HG03196 (cell line): ENCODE results near the gene MTMR2.
"Not testable (repeated sequence)": the region's sequence is repeated elsewhere in the genome, so short reads cannot be mapped to it uniquely, and the experiment has no call there.

Experiments
- ATAC-seq: cut with Tn5 transposase; IDR thresholded peaks from one replicate; pipeline ENCODE4 v1.9.1; 2021; ENCODE audit not compliant: unreplicated experiment

MTMR2 gene

GRCh38 chr11:95827696-95828095 lies 96.2 kb downstream of the MTMR2 start:
- no peak for ATAC-seq

- ATAC-seq, result no peak
These were observed 102.3 kb downstream of the MTMR2 start for GRCh38 chr11:95821640-95822039.

GRCh38 chr11:95816037-95816436 lies 107.9 kb downstream of the MTMR2 start:
- peak; percentile 41 for ATAC-seq

GRCh38 chr11:95811052-95811451 lies 112.9 kb downstream of the MTMR2 start:
- ATAC-seq, result not testable (repeated sequence)

GRCh38 chr11:95806464-95806863 lies 117.4 kb downstream of the MTMR2 start:
- not testable (repeated sequence) for ATAC-seq

- ATAC-seq, result no peak
These were observed 118.0 kb downstream of the MTMR2 start for GRCh38 chr11:95805869-95806268.

- no peak for ATAC-seq
These were observed 119.9 kb downstream of the MTMR2 start for GRCh38 chr11:95803973-95804372.

GRCh38 chr11:95802806-95803205 lies 121.1 kb downstream of the MTMR2 start:
- ATAC-seq, result no peak

- ATAC-seq, result no peak
These were observed 123.5 kb downstream of the MTMR2 start for GRCh38 chr11:95800438-95800837.

GRCh38 chr11:95799546-95799945 lies 124.4 kb downstream of the MTMR2 start:
- no peak for ATAC-seq

- no peak for ATAC-seq
These were observed 127.4 kb downstream of the MTMR2 start for GRCh38 chr11:95796501-95796900.

GRCh38 chr11:95795627-95796295 lies 128.1 kb downstream of the MTMR2 start:
- ATAC-seq, result no peak

- no peak for ATAC-seq
These were observed 129.8 kb downstream of the MTMR2 start for GRCh38 chr11:95794086-95794485.

- no peak for ATAC-seq
These were observed 130.8 kb downstream of the MTMR2 start for GRCh38 chr11:95793116-95793515.

GRCh38 chr11:95792700-95793099 lies 131.2 kb downstream of the MTMR2 start:
- no peak for ATAC-seq

GRCh38 chr11:95792200-95792599 lies 131.7 kb downstream of the MTMR2 start:
- ATAC-seq, result no peak

- no peak for ATAC-seq
These were observed 132.2 kb downstream of the MTMR2 start for GRCh38 chr11:95791709-95792033.

GRCh38 chr11:95790933-95791708 lies 132.8 kb downstream of the MTMR2 start:
- ATAC-seq, result no peak

- ATAC-seq, result peak; percentile 71
These were observed 133.6 kb downstream of the MTMR2 start, which contains the start of gene CEP57 for GRCh38 chr11:95790123-95790932. CEP57 (plus strand) TSS chr11:95790498; CDS start chr11:95790699, 201 bp downstream.

- ATAC-seq, result peak; percentile 75
These were observed 134.3 kb downstream of the MTMR2 start, which contains the start of gene FAM76B for GRCh38 chr11:95789506-95790122. FAM76B (minus strand) TSS chr11:95789782; CDS start chr11:95789478, 304 bp downstream.

GRCh38 chr11:95788921-95789505 lies 134.9 kb downstream of the MTMR2 start:
- no peak for ATAC-seq
